GM12801 (cell line): ENCODE results near the gene CCNB1IP1.

ENCODE experiments used
- CTCF ChIP-seq: IDR thresholded peaks from one replicate; pipeline ENCODE4 v1.5.1; 2011; ENCODE audit warnings: control low read depth; ENCODE audit not compliant: insufficient read length; ENCODE audit errors: extremely low read depth

CCNB1IP1 gene

GRCh38 chr14:20331053-20331613, 1.9 kb downstream of the CCNB1IP1 start:
- TF ChIP-seq CTCF = no peak

GRCh38 chr14:20329355-20329754, 3.7 kb downstream of the CCNB1IP1 start:
- no peak for TF ChIP-seq CTCF

- TF ChIP-seq CTCF = no peak
Measured at GRCh38 chr14:20328705-20329104, 4.4 kb downstream of the CCNB1IP1 start.

GRCh38 chr14:20327005-20327869, 5.8 kb downstream of the CCNB1IP1 start:
- no peak for TF ChIP-seq CTCF

GRCh38 chr14:20317720-20318119, 15.4 kb downstream of the CCNB1IP1 start:
- TF ChIP-seq CTCF = no peak

GRCh38 chr14:20314026-20314425, 19.1 kb downstream of the CCNB1IP1 start:
- no peak for TF ChIP-seq CTCF

GRCh38 chr14:20306079-20306423, 27.0 kb downstream of the CCNB1IP1 start:
- TF ChIP-seq CTCF = no peak
